ENCODE measurements around the gene IL10.
"Not testable (repeated sequence)": the region's sequence is repeated elsewhere in the genome, so short reads cannot be mapped to it uniquely, and the experiment has no call there.

IL10 gene

DNA sequence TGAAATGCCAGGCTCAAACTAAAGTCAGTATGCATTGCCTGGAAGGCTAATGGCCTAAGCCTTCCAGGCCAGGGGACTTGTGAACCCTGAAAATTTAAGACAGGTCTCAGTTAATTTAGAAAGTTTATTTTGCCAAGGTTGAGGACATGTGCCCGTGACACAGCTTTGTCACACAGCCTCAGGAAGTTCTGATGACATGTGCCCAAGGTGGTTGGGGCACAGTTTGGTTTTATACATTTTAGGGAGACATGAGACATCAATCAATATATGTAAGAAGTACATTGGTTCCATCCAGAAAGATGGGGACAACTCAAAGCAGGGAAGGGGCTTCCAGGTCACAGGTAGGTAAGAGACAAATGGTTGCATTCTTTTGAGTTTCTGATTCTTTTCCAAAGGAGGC is 6.5 kb downstream of the IL10 start:
- DNase-seq (ENCODE audit: low read depth) = not testable (repeated sequence)

DNA sequence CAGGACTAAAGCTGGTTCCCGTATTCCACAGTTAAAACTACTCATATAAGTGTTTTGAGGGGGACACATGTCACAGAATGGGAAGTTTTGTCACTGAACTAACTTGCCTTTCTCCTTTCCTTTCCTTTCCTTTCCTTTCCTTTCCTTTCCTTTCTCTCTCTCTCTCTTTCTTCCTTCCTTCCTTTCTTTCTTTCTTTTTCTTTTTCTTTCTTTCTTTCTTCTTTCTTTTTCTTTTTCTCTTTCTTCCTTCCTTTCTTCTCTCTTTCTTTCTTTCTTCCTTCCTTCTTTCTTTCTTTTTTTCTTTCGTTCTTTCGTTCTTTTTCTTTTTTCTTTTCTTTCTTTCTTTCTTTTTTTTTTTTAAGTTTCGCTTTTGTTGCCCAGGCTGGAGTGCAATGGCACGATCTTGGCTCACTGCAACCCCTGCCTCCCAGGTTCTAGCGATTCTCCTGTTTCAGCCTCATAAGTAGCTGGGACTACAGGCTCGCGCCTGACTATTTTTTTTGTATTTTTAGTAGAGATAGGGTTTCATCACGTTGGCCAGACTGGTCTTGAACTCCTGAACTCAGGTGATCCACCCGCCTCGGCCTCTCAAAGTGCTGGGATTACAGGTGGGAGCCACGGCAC is 9.4 kb downstream of the IL10 start:
- DNase-seq (ENCODE audit: low read depth) = not testable (repeated sequence)

DNA sequence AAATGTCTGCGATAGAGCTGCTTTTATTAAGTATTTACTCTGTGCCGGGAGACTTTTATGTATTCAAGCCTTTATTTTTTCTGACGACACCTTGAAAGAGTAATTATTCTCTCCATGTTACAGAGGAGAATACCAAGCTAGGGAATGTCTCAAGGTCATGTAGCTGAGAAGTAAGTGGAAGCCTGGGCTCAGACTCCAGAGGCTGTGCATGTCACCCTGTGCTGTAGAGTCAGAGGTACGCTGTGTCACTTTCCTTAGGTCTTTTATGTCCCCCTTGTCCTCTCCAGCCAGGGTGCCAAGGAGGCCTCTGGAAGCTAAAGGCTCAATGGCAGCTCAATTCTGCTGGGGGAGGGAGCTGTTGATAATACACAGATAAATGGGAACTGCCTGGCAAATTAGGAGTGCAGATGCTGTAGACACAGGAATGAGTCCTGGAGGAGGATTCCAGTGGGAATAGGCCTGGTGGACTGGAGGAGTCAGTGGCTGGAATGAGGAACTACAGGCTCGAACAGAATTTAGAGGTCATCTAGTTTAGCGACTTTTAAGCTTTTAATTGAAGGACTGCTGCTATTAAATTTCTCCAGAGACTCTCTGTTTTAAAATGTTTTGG is 11.0 kb downstream of the IL10 start:
- DNase-seq (ENCODE audit: low read depth) = no peak

GRCh38 chr1:206760590-206760989 is 11.7 kb downstream of the IL10 start:
- DNase-seq (ENCODE audit: low read depth) = no peak

GRCh38 chr1:206757524-206758266 is 14.6 kb downstream of the IL10 start:
- no peak for DNase-seq (ENCODE audit: low read depth)

DNA sequence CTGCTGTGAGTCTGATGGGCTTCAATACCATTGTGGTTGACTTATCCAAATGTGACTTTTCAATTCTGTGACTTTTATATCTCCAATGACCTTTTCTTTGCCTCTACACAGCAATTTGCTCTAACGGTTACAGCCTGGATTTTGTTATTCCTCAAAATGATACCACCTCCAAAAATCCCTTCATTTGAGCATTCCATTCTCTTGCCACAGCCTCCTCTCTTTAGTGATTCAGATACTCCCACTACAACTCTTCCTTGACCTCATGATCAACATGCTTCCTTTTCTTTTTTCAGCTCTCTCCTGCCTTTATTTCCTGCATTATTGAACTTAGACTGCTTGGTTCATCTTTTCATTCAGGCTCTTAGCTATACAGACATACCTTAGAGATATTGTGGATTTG is 18.3 kb downstream of the IL10 start:
- DNase-seq (ENCODE audit: low read depth) = no peak

- DNase-seq (ENCODE audit: low read depth) = no peak
Observed at GRCh38 chr1:206753141-206753540, 19.2 kb downstream of the IL10 start.

- DNase-seq (ENCODE audit: low read depth) = no peak
Observed at GRCh38 chr1:206752481-206752880, 19.8 kb downstream of the IL10 start.

- no peak for DNase-seq (ENCODE audit: low read depth)
Observed at GRCh38 chr1:206751891-206752290, 20.4 kb downstream of the IL10 start.

DNA sequence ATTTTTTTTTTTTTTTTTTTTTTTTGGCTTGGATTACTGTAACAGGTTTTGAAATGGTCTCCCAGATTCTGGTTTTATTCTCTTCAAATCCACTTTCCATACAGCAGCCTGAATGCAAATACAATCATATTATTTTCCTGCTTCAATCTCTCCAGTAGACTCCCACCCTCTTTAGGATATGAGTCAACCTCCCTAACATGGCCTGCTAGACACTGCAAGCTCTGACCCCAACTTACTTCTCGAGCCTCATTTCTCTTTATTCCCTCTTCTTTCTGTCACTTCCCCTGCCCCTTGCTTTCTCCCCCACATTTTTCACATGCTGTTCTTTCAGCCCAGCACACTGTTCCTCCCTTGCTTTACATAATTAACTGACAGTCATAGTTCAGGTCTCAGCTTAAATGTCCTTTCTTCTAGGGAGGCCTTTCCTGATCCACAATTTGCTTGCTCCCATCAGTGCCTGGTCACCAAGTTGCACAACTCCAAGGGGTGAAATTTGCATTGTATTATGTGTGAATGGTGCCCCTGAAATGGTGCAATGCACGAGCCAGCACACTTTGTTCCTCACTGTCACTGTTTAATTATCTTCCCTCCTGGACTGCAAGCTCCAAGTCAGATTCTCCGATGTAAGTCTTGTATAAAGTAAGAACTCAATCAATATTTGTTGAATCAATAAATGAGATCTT is 23.8 kb downstream of the IL10 start:
- DNase-seq (ENCODE audit: low read depth) = no peak

DNA sequence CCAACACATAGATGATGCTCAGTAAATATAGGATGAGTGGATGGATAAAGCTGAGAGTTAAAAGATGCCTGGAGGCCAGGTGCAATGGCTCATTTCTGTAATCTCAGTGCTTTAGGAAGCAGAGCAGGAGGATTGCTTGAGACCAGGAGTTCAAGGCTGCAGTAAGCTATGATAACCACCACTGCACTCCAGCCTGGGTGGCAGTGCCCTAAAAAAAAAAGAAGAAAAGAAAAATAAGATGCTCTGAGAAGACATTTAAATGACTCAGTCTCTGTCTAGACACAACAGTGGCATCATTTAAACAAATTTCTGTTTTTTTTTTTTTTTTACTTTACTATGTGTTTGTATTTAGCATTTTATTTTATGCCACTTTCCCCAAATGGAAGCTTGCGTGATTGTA is 27.0 kb downstream of the IL10 start:
- DNase-seq (ENCODE audit: low read depth) = no peak

DNA sequence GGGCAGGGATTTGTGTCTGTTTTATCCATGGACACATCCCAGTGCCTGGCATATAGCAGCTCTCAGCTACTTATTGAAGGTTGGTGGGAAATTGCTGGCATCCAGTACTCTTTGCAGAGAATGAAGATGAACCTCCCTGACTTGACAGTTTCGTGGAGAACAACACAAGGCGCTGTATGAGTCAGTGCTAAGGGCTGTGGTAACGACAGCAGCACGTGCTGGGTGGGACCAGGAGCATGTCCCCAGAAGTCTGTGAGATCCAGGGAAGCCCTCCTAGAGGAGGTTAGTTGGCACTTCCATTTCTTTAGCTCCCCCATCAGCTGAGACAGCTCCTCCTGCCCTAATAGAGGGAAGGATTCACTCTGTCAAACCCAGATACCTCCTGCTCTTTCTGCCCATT is 27.6 kb downstream of the IL10 start:
- no peak for DNase-seq (ENCODE audit: low read depth)

DNA sequence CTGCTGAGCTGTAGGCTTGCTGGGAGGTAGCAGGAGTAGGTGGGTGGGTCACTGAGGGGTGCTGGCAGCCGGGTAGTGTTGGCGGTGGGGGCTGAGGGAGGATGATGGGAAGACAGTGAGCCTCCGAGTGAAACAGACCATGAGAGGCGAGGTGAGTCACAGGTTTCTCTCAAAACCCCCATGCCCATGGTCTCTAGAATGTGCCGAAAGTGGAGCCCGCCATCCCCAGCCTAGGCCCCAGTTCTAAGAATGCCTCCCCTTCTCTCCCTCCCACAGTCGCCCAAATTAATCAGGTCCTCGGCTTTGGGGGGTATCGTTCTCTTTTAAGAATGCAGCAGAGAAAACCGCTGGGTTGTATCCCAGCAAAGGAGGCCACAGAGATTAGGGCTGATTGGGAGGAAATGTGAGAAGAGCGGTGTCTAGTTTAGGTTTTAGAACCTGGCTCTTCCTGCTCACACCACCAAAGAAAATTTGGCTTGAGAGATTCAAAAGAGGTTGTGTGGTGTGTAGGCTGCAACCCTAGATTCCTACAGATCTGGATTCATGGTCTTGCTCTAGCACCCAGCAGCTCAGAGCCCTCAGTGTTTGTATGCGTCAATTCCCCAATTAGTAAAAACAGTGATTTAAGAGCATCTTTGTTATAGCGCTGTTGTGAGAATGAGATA is 29.4 kb downstream of the IL10 start:
- DNase-seq (ENCODE audit: low read depth) = no peak

- no peak for DNase-seq (ENCODE audit: low read depth)
Observed at GRCh38 chr1:206741142-206741701, 31.1 kb downstream of the IL10 start.

GRCh38 chr1:206739411-206740076 is 32.8 kb downstream of the IL10 start:
- no peak for DNase-seq (ENCODE audit: low read depth)

GRCh38 chr1:206738370-206739366 is 33.6 kb downstream of the IL10 start:
- no peak for DNase-seq (ENCODE audit: low read depth)

DNA sequence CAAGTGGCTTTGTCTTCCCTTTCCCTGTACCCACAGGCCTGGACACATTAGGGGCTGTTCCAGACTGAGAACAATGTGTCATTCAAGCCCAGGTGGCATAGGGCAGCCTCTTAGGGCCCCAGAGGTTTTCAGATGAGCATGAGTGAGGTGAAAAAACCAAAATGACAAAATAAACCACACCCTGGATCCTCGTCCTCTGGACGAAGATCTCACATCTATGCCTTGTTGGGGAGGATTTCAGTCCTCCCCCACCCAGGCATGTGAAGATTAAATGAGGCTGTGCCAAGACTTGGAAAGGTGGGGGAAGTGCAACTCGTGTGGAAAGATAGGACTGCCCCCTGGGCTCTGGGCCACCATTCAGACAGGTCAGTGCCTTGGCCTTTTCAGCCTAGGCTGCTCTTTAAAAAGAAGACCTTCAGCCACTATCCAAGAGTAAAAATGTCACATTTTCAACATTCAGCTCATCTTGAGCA is 34.5 kb downstream of the IL10 start:
- no peak for DNase-seq (ENCODE audit: low read depth)

DNA sequence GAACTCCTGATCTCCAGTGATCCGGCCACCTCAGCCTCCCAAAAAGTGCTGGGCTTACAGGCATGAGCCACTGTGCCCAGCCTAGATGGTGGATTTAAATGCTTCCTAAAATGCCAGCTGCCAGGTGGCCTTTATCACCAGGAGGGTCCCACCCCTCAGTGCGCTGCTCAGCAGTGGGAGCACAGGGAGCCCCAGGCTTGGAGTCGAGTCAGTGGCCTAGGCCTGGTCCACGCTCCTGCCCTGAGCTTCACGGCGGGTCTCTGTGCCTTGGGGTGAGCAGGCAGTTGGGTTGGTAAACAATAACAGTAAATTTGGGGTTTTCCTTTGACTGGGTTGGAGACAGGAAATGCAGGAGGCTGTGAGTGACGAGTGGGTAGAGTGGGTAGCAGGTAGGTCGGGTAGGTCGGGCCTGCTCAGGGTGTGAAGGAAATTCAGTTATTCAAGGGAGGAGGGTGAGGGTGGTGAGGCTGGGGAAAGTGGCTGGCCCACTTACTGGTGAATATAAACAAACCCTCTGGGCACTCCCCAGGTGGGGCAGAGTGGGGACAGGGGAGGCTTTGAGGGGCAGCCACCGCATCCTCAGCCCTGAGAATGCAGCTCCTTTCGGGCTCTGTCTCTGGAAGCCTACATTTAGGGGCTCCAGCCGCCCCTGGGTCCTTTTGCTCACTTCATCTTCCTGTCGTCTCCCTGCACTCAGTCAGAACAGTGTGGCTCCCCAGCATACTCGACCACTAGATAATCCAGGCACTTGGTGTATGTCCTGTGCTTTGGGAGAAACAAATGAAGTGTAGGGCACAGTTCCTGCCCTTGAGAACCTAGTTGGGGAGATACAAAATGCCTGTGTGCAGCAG is 35.2 kb downstream of the IL10 start:
- DNase-seq (ENCODE audit: low read depth) = peak; percentile 61

DNA sequence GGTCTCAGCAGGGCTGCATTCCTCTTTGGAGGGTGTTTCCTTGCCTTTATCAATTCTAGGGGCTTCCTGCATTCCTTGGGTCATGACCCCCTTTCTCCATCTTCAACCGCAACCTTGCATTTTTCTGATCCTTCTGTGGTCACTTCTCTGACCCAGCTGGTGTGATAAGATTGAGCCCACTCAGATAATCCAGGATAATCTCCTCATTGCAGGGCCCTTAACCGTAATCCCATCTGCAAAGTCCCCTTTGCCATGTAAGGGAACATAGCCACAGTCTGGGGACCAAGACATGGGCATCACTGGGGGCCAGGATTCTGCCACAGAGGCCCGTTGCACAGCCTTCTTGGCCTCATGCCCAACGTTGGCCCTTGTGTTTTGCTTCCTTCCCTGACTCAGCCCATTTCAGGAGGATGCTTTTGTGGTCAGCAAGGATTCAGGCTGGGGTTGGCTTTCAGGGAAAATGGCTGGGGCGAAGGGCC is 36.7 kb downstream of the IL10 start:
- DNase-seq (ENCODE audit: low read depth) = no peak
